GM21576 (cell line): ENCODE data around the gene MCAM.

Experiments
- ATAC-seq: cut with Tn5 transposase; IDR thresholded peaks from one replicate; pipeline ENCODE4 v1.9.1; 2021; ENCODE audit warnings: mild to moderate bottlenecking, moderate library complexity; ENCODE audit not compliant: unreplicated experiment

The MCAM gene

GRCh38 chr11:119316729-119317591 lies at the start of gene MCAM:
Gene MCAM (minus strand): TSS chr11:119317130. CDS start chr11:119317101, 29 bp downstream.
- no peak for ATAC-seq

- no peak for ATAC-seq
These were observed 48.2 kb upstream of the MCAM start for GRCh38 chr11:119365071-119365591.

- no peak for ATAC-seq
These were observed 47.1 kb upstream of the MCAM start for GRCh38 chr11:119363851-119364590.

- no peak for ATAC-seq
These were observed 46.3 kb upstream of the MCAM start for GRCh38 chr11:119363081-119363850.

GRCh38 chr11:119362741-119363080 lies 45.8 kb upstream of the MCAM start:
- ATAC-seq = no peak

GRCh38 chr11:119361941-119362725 lies 45.2 kb upstream of the MCAM start:
- ATAC-seq = no peak

- ATAC-seq = no peak
These were observed 44.3 kb upstream of the MCAM start for GRCh38 chr11:119361056-119361787.

GRCh38 chr11:119359365-119360214 lies 42.7 kb upstream of the MCAM start:
- ATAC-seq = no peak

GRCh38 chr11:119357074-119357473 lies 40.1 kb upstream of the MCAM start:
- no peak for ATAC-seq

GRCh38 chr11:119356349-119357031 lies 39.6 kb upstream of the MCAM start:
- ATAC-seq = peak; percentile 68

- ATAC-seq = no peak
These were observed 38.3 kb upstream of the MCAM start for GRCh38 chr11:119355091-119355843.

GRCh38 chr11:119352857-119353260 lies 35.9 kb upstream of the MCAM start:
- ATAC-seq = no peak

GRCh38 chr11:119351232-119351631 lies 34.3 kb upstream of the MCAM start:
- ATAC-seq = no peak

- ATAC-seq = no peak
These were observed 33.4 kb upstream of the MCAM start for GRCh38 chr11:119350302-119350701.

GRCh38 chr11:119347940-119348605 lies 31.1 kb upstream of the MCAM start:
- no peak for ATAC-seq

GRCh38 chr11:119347242-119347641 lies 30.3 kb upstream of the MCAM start:
- ATAC-seq = no peak

- no peak for ATAC-seq
These were observed 29.7 kb upstream of the MCAM start, which contains the start of gene MFRP for GRCh38 chr11:119346605-119347004. Gene MFRP (minus strand): TSS chr11:119346705. CDS start chr11:119346513, 192 bp downstream.
